ENCODE measurements around the gene NRN1L.
"Not testable (repeated sequence)": the region's sequence is repeated elsewhere in the genome, so short reads cannot be mapped to it uniquely, and the experiment has no call there.

Gene NRN1L

GRCh38 chr16:67860589-67861398, 23.9 kb upstream of the NRN1L start:
- peak; percentile 63 for DNase-seq (ENCODE audit: low read depth)

DNA sequence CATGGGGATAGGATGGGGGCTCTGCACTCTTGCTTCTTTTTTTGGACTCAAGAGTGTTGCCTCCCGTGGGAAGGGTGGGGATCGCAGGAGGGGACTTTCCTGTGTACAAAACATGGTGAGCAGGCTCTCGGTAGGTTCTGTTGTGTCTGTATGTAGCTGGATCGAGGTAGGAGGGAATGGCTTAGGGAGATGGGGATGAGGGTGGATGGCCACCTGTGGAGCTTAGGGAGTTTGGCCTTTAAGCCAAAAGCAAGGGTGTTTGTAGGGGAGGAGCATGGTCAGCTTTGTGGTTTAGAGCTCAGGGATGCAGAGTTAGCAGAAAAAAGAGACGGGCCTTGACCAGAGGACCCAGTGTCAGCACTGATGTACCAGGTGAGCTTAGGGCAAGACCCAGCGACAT, 22.8 kb upstream of the NRN1L start:
- DNase-seq (ENCODE audit: low read depth), result no peak

DNA sequence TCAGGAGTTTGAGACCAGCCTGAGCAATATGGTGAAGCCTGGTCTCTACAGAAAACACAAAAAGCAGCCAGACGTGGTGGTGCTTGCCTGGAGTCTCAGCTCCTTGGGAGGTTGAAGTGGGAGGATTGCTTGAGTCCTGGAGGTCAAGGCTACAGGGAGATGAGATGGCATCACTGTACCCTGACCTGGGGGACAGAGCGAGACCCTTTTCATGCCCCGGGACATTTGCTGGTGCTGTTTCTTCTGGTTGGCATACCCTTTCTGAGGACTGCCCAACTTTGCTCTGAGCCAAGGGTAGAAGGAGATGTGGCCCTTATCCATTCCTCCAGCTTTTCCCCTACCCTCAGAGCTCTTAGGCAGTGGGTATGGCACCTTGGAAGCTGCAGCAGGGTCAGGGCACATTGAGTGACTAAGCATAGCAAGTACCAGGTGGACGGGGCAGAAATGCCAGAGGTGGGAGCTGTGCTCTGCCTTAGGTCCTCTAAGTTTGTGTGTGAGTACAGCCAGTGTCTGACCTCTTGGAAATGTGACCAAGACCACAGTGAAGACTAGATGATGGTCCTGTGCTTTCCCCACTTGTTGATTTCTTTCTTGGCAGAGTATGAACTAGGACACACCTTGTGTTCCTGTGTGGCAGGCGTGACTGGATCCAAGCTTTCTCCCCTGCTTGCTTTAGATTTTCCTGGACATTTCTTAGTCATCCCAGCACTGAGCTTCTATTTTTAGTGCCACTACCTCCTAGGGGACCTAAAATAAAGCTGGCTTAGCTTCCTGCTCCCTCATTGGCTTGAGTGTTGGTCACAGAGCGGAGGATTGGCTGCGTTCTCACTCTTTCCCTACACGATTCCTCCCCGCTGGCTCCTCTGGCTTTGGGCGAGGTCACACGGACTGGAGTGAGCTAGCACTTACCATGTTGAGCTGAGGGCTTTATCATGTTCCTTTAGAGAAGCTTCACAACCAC, 21.8 kb upstream of the NRN1L start:
- peak; percentile 30 for DNase-seq (ENCODE audit: low read depth)

DNA sequence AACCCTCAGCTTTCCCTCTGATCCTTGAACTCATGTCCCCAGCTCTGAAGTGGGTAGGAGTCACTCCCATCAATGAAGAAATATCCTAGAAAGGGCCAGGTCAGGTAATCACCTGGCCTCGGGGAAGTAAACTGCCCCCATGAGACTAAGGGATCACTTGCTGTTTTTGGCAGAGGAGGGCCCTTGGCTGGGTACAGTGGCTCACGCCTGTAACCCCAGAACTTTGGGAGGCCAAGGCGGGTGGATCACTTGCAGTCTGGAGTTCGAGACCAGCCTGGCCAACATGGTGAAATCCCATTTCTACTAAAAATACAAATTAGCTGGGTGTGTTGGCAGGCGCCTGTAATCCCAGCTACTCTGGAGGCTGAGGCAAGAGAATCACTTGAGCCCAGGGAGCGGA, 20.6 kb upstream of the NRN1L start:
- not testable (repeated sequence) for DNase-seq (ENCODE audit: low read depth)

DNA sequence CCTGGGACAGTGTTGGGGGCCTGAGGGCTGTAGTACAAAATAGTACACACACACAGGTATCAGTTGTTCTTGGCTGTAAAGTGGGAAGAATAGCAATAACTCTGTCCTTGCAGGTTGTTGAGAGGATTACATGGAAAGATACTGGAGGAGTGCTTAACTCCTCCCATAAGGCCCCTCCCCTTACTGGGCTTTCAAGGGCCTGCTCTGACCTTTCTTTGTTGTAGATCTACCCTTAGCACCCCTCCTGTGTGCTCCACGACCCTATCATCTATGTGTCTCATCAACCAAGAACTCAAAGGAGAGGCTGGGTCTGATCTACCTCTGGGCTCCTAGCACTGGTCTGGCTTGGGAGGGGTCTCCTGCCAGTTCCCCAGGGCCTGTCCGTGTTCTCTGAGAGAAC, 20.1 kb upstream of the NRN1L start:
- DNase-seq (ENCODE audit: low read depth), result no peak

DNA sequence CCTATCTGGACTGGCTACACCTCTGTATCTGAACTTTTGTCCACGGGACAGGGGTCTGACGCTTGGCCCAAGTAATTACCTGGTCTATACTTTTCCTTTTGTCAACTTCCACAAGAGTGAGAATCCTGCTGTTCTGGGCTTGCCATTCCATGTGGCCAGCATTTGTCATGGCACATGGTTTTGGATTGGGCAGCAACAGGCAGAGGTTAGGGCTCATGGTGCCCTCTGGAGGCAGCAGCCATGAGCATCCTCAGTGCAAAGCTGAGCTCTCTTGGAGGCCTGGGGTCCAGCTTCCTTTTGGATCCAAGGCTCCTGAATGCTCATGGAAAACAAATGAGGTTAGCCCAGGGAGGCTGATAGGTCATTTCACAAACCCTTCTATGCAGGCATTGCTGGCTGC, 19.4 kb upstream of the NRN1L start:
- DNase-seq (ENCODE audit: low read depth), result peak; percentile 56

GRCh38 chr16:67868290-67868689, 16.4 kb upstream of the NRN1L start:
- no peak for DNase-seq (ENCODE audit: low read depth)

- DNase-seq (ENCODE audit: low read depth), result no peak
Observed at GRCh38 chr16:67869653-67870052, 15.0 kb upstream of the NRN1L start.

DNA sequence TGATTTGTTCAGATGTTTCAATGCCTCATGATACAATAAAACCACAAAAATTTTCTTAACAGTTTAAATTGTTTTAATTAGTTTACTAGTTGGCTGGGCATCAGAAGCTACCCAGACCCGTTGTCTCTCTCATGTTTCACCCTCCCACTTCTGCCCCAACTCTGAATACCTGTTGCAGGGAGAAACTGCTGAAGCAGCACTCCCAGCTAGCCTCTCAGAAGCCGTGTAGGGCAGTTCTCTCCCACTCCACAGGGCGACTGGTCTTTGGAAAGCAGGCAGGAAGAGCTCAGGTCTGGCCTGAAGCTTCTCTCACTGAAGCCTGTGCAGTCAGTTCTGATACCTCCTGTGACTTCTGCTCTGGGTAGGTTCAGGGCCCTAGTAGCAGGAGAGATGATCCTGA, 13.4 kb upstream of the NRN1L start:
- DNase-seq (ENCODE audit: low read depth), result no peak

DNA sequence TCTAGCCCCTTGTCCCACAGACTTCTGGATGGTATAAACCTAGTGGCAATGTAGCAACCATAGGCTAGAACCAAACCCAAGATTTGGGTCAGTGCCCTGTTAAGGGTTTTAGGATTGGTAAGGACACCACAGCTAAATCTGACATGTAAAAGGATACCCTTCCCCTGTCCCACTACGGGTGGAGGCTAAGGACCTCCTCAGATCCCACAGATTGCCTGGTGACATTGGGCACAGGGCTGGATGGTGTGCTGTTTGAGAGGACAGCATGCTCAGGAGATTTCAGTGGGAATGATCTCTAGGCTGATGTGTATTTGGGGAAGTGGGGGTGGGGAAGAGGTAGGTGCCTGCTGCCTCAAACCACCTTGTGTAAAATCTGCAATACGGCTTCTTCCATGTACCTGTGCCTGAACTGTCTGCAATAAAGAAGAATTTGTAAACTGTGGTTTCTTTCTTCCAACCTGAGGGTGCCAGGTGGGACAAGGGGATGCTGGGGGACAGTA, 12.5 kb upstream of the NRN1L start:
- DNase-seq (ENCODE audit: low read depth), result no peak

GRCh38 chr16:67872631-67873434, 11.9 kb upstream of the NRN1L start, which contains the start of gene EDC4:
EDC4 (plus strand) TSS chr16:67873052; CDS start chr16:67873262, 210 bp downstream.
- DNase-seq (ENCODE audit: low read depth), result peak; percentile 71

DNA sequence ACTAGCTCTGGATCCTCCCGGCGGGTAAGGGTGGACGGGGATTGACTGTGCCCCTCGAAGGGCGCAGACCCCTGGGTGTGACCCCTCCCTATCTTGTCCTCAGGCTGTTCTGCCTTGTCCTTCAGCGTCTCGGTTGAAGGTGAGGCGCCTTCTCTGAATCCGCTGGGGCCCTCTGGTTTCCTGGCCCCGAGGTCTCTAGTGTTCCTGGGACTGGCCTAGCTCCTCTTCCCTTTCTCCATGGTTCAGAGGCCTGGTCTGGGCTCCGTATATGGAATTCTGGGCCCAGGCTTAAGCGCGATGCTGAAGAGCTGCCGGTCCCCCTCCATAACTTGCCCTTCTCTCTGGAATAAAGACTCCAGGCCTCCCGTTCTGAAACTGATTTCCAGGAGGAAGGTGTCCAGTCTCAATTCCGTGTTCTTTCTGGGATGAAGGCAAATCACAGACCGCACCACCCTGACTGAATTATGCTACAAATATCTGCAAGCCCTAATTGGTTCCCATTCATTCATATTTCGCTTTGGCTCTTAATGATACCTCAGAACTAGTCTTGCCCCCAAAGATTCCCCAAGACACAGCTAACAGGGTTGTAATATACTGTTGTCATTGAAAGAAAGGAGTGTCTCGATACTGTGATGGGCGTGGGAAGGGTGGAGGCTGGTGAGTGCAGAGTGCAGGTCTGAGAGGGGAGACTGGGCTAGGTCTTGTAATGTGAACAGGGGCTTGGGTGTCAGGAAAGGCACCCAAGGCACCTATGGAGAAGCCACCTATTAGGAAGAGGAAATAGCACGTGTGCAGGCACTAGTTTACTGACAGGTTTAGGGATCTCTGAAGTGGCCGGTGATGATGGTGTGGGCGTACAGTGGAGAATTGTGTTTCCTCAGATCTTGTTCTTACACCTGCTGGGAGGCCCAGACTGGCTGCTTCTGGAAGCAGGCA, 11.0 kb upstream of the NRN1L start:
- DNase-seq (ENCODE audit: low read depth), result no peak

GRCh38 chr16:67874372-67874771, 10.3 kb upstream of the NRN1L start:
- DNase-seq (ENCODE audit: low read depth), result no peak

DNA sequence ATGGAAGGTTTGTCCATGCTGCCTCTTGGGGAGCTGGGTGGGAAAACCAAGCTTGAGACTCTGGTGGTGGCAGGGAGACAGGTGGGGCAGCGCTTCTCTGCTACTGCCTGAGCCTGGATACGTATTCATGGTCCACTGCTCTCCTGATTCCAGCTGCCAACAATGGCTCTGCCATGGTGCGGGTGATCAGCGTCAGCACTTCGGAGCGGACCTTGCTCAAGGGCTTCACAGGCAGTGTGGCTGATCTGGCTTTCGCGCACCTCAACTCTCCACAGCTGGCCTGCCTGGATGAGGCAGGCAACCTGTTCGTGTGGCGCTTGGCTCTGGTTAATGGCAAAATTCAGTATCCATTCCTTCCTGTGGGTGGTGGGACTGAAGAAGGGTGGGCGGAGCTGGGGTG, 7.6 kb upstream of the NRN1L start:
- DNase-seq (ENCODE audit: low read depth), result no peak

DNA sequence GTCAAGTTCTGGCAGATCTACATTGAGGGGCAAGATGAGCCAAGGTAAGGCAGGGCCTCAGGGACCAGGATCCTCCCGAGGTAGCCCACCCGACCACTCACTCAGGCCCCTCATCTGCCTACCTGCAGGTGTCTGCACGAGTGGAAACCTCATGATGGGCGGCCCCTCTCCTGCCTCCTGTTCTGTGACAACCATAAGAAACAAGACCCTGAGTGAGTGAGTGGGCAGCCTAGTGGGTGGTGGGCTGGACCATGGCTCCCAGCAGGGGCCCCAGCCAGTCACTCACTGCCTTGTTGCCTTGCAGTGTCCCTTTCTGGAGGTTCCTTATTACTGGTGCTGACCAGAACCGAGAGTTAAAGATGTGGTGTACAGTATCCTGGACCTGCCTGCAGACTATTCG, 6.5 kb upstream of the NRN1L start:
- DNase-seq (ENCODE audit: low read depth), result no peak

DNA sequence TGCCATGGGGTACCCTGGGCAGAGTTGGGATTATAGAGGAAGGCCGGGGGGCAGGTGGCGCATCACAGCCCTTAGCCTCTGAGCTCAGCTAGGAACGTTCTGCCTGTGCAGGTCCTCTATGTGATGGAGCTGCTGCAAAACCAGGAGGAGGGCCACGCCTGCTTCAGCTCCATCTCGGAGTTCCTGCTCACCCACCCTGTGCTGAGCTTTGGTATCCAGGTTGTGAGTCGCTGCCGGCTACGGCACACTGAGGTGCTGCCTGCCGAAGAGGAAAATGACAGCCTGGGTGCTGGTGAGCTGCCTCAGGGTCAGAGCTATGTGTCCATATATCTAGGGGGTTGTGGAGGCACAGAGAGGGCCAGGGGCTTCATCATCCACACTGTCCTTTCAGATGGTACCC, 5.8 kb upstream of the NRN1L start:
- DNase-seq (ENCODE audit: low read depth), result no peak

GRCh38 chr16:67879462-67879861, 5.2 kb upstream of the NRN1L start:
- no peak for DNase-seq (ENCODE audit: low read depth)

GRCh38 chr16:67879936-67880335, 4.7 kb upstream of the NRN1L start:
- no peak for DNase-seq (ENCODE audit: low read depth)

GRCh38 chr16:67880584-67880983, 4.1 kb upstream of the NRN1L start:
- no peak for DNase-seq (ENCODE audit: low read depth)

- DNase-seq (ENCODE audit: low read depth), result no peak
Observed at GRCh38 chr16:67881621-67882161, 3.0 kb upstream of the NRN1L start.

Data from amniotic epithelial cell (primary cell).